Sigmoid colon (tissue), 4 donors: ENCODE data around the gene BLOC1S3.

Experiments
- CTCF ChIP-seq, 4 experiments: fragments of 450-650 bp in 3 of 4; fragments of 200-600 bp in 1 of 4; IDR thresholded peaks; one replicate each; pipeline ENCODE4 v1.5.1; 2016 to 2019; ENCODE audit warnings: antibody characterized with exemption in 4 of 4, mild to moderate bottlenecking in 3 of 4, moderate library complexity in 2 of 4
- POLR2AphosphoS5 ChIP-seq, 4 donors: sonication (generic); formaldehyde crosslinking; IDR thresholded peaks; one replicate each; pipeline ENCODE4 v1.6.1; 2017; ENCODE audit warnings: antibody characterized with exemption in 4 of 4

- TF ChIP-seq CTCF (IDR thresholded peaks at IDR 0.05): no peak
- no peak for TF ChIP-seq POLR2AphosphoS5 (IDR thresholded peaks at IDR 0.05)
These were observed 38.8 kb downstream of the BLOC1S3 start for GRCh38 chr19:45217193-45217956.
